ENCODE data around the gene PRDM1.

GRCh38 chr6:106080763-106081095 lies 5.4 kb upstream of the PRDM1 start:
- TF ChIP-seq POLR2A (IDR thresholded peaks at IDR 0.05; ENCODE audit: low read depth, low read length) (no peak), POLR2AphosphoS5 (IDR thresholded peaks at IDR 0.05; ENCODE audit: low read depth, low read length) (no peak), TAF1 (IDR thresholded peaks at IDR 0.05; ENCODE audit: borderline replicate concordance, low read depth, low read length) (no peak)

All from GM12892 (cell line).